ENCODE data around the gene PLSCR3.
"Not testable (repeated sequence)": the region's sequence is repeated elsewhere in the genome, so short reads cannot be mapped to it uniquely, and the experiment has no call there.

PLSCR3 gene

DNA sequence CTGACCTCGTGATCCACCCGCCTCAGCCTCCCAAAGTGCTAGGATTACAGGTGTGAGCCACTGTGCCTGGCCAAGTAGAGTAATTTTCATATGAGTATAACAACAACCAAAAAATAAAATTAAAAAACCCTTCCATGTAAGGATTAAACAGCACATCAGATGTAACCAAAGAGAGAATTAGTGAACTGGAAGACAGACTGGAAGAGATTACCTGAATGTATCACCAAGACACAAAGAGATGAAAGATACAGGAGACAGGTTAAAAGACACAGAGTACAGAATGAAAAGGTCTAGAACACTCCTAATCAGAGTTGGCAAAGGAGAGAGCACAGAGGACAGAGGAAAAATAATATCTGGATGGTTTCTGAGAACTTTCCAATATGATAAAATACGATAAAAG is 15.2 kb downstream of the PLSCR3 start:
- DNase-seq, result no peak

DNA sequence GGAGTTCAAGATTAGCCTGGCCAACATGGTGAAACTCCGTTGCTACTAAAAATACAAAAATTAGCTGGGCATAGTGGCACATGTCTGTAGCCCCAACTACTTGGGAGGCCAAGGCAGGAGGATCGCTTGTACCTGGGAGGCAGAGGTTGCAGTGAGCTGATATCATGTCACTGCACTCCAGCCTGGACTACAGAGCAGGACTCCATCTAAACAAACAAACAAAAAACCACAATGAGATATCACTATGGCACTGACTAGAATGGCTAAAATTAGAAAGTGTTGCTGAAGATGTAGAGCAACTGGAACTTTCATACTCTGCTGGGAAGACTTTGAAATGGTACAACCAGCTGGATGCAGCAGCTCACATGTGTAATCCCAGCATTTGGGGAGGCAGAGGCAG is 20.0 kb downstream of the PLSCR3 start:
- no peak for DNase-seq

GRCh38 chr17:7370853-7371252 is 23.5 kb downstream of the PLSCR3 start:
- no peak for DNase-seq

- no peak for DNase-seq
These were observed 24.5 kb downstream of the PLSCR3 start for GRCh38 chr17:7369825-7370224.

DNA sequence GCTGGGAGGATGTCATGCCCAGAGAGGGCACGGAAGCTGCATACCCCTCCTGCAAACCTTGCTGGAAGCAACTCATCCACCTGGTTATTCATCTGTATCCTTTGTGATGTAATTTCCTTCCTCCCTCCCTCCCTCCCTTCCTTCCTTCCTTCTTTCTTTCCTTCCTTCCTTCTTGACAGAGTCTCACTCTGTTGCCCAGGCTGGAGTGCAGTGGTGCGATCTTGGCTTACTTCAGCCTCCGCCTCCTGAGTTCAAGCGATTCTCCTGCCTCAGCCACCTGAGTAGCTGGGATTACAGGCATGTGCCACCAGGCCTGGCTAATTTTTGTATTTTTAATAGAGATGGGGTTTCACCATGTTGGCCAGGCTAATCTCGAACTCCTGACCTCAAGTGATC is 25.7 kb downstream of the PLSCR3 start:
- not testable (repeated sequence) for DNase-seq

- no peak for DNase-seq
These were observed 26.3 kb downstream of the PLSCR3 start for GRCh38 chr17:7367918-7368598.

DNA sequence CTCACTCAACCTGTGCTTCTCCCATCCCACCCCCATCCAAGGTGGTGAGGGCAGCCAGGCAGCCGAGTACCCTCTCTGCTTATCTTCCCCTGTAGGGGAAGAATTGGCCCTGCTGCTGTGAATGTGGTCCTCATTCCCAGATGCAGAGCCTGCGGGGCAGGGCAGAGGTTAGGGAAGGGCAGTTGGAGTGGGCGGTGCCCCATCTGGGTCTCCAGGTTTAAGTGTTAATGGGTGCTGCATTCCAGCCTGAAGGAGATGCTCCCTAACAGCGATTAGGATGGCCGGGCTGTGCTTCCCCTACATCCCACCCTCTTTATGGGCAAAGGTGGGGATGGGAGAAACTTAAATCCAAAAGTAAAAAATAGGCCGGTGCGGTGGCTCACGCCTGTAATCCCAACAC is 27.2 kb downstream of the PLSCR3 start:
- DNase-seq, result no peak

GRCh38 chr17:7365963-7366362 is 28.4 kb downstream of the PLSCR3 start:
- not testable (repeated sequence) for DNase-seq

- no peak for DNase-seq
These were observed 31.0 kb downstream of the PLSCR3 start for GRCh38 chr17:7363311-7363710.

DNA sequence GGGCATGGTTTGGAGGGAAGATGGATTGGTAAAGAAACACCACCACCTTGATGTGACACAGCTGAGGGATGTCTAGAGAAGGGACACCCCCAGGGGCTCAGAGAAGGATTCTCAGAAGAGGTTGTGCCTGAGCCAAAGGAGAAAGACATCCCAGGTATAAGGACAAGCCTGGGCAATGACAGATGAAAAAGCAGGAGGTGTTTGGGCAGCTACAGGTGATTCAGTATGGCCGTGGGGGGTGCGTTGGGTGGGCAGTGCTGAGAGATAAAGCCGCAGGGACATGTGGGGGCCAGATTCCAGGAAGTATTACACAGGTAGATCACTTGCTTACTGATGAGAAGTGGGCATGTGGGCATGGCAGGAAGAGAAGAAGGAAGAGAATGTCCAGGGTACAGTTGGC is 32.4 kb downstream of the PLSCR3 start:
- no peak for DNase-seq

DNA sequence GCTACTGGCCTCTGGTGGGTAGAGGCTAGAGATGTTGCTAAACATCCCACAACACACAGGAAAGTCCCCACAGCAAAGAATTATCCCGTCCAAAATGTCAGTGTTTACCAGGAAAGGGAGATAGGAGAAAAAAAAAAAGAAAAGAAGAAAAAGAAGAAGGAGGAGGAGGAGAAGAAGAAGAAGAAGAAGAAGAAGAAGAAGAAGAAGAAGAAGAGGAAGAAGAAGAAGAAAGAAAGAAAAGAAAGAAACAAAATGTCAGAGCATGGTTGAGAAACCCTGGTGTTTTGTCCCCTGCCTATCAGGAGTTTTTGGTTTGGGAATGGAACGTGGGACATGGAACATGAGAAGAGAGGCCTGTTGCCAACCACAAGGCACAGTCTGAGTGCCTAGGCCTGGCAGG is 36.9 kb downstream of the PLSCR3 start:
- no peak for DNase-seq

- no peak for DNase-seq
These were observed 37.6 kb downstream of the PLSCR3 start for GRCh38 chr17:7356756-7357155.

DNA sequence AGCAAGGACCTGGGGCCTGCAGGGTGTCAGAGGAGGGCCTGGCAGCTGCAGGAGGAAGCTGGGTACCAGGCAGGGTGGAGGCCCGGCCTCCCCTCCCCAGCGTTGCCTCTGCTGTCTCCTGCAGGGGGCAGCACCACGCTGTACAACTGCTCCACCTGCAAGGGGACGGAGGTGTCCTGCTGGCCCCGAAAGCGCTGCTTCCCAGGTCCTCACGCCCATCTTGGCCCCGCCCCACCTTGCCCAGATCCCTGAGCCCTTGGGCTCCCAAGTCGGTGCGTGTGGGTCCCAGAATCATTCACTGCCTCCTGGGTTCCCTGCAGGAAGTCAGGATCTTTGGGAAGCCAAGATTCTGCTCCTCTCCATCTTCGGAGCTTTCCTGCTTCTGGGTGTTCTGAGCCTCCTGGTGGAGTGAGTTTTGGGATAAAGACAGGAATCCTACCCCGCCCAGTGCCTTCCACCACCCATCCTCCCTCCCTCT is 38.2 kb downstream of the PLSCR3 start:
- peak; percentile 88 for DNase-seq

GRCh38 chr17:7355573-7355972 is 38.8 kb downstream of the PLSCR3 start:
- DNase-seq, result no peak

DNA sequence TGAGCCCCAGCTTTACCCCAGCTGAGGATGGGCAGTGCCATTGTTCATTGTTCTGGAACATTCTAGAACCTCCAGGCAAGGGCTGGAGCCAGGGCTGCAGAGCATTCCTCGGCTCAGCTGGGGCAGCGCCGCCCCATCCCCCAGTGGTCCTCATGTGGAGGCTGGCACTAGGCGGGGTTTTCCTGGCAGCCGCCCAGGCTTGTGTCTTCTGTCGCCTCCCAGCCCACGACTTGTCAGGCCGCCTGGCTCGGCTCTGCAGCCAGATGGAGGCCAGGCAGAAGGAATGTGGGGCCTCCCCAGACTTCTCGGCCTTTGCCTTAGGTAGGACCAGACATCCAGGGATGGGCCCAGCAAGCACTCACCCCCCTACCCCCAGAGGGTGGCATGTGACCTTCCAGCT is 39.3 kb downstream of the PLSCR3 start, which contains the start of gene TMEM95:
Gene TMEM95, plus strand, starts transcription at position 104 of the 400 bp plus-strand sequence. Its CDS starts 49 bp downstream, at position 153.
- no peak for DNase-seq

GRCh38 chr17:7354262-7354843 is 40.0 kb downstream of the PLSCR3 start:
- peak; percentile 27 for DNase-seq

DNA sequence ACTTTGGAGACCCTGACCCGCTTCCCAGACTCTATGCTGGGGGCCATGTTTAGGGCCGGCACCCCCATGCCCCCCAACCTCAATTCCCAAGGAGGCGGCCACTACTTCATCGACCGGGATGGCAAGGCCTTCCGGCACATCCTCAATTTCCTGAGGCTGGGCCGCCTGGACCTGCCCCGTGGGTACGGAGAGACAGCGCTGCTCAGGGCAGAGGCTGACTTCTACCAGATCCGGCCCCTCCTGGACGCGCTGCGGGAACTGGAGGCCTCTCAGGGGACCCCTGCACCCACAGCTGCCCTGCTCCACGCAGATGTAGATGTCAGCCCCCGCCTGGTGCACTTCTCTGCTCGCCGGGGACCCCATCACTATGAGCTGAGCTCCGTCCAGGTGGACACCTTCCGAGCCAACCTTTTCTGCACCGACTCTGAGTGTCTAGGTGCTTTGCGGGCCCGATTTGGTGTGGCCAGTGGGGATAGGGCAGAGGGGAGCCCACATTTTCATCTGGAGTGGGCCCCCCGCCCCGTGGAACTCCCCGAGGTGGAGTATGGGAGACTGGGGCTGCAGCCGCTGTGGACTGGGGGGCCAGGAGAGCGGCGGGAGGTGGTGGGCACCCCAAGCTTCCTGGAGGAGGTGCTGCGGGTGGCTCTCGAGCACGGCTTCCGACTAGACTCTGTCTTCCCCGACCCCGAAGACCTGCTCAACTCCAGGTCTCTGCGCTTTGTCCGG is 41.3 kb downstream of the PLSCR3 start:
- DNase-seq, result no peak

- peak; percentile 26 for DNase-seq
These were observed 41.8 kb downstream of the PLSCR3 start for GRCh38 chr17:7352503-7352889.

DNA sequence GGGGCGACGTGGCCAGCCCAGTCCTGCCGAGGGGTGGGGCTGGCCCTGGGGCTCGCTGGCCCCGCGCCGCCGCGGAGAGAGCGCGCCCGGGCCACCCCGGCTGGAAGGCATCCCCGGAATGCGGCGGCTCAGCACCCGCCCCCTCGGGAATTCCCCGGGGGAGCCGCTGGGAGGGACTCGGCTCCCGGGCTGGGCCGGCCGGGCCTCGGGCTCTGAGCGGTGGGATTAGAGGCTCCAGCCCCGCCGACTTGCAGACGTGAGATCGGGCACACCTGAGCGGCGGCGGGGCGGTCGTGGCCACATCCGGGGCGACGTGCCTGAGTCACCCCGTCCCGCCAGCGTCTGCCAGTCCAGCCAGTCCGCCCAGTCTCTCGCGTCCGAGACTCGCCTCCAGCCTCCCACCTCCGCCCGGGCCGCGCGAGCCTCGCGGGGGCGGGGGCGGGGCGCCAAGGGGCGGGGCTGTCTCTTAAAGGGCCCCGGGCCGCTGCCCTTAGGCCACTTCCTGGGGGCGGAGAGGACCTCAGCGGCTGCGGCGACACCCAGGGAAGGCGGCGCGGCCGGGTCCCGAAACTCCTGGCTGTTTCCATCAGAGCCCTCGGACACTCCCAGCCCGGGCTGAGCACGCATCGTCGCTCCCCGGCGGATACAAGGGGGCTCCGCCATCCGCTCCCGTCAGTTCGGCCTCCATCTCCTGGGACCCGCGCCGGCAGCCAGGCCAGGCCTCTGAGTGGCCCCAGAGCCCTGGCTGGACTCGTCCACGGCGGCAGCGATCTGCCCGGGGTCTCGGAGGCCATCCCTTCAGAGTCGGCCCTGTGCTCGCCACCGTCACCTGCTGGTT is 42.4 kb downstream of the PLSCR3 start, which contains the start of gene KCTD11:
Gene KCTD11, plus strand, starts transcription at position 498 of the 838 bp plus-strand sequence.
- DNase-seq, result peak; percentile 83

GRCh38 chr17:7348478-7349242 is 45.7 kb downstream of the PLSCR3 start:
- DNase-seq, result no peak

DNA sequence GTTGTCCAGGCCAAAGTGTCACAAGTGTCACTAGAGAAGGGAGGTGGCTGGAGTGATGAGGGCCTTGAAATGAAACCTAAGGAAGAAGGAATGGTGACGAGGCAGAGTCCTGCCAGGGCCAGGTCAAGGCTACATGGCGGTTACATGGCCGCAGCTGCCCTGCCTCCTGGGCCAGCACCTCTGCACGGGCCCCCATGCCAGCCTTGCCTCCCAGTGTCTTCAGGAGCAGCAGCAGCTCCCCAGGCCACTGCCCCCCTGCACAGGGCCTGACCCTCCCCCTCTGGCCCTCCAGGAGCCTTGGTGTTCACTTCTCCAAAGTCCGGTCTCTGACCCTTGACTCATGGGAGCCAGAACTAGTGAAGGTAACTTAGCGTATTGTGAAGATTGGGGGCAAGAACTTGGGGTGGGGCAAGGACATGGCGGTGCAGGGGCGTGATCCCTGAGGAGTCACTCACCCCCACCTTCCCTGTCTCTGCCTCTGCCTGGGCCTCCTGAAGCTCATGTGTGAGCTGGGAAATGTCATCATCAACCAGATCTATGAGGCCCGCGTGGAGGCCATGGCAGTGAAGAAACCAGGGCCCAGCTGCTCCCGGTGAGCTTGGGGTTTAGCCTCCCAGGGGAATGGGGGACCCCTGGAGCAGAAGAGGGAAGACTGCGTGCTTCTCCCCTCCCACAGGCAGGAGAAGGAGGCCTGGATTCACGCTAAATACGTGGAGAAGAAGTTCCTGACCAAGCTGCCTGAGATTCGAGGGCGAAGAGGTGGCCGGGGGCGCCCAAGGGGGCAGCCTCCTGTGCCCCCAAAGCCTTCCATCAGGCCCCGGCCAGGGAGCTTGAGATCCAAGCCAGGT is 46.5 kb downstream of the PLSCR3 start:
- DNase-seq, result no peak
